ENCODE results near the gene PRRX1.

Gene PRRX1

GRCh38 chr1:170720661-170721060 is 56.7 kb downstream of the PRRX1 start:
- no peak for DNase-seq (ENCODE audit: low read depth)

- DNase-seq (ENCODE audit: low read depth) = no peak
Measured at GRCh38 chr1:170721621-170722020, 57.7 kb downstream of the PRRX1 start.

GRCh38 chr1:170723518-170723917 is 59.6 kb downstream of the PRRX1 start:
- DNase-seq (ENCODE audit: low read depth) = no peak

GRCh38 chr1:170725326-170725725 is 61.4 kb downstream of the PRRX1 start:
- no peak for DNase-seq (ENCODE audit: low read depth)

DNA sequence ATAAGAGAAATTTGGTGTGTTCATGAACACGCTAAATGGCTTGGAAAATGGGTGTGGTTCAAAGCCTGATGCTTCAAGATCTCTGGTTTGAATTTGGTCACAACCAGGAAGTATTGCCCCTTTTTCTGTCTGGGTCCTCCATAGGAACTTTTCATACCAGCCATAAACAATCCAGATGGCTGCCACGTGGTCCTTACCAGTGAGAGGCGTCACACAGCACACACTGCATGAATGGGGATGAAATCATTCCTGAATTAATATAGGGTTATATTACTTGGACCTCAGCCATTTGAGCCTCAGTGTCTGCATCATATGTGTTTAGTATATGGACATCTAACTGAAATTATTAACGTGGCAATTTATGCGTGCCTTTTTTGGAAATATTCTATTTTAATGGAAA is 64.0 kb downstream of the PRRX1 start:
- no peak for DNase-seq (ENCODE audit: low read depth)

DNA sequence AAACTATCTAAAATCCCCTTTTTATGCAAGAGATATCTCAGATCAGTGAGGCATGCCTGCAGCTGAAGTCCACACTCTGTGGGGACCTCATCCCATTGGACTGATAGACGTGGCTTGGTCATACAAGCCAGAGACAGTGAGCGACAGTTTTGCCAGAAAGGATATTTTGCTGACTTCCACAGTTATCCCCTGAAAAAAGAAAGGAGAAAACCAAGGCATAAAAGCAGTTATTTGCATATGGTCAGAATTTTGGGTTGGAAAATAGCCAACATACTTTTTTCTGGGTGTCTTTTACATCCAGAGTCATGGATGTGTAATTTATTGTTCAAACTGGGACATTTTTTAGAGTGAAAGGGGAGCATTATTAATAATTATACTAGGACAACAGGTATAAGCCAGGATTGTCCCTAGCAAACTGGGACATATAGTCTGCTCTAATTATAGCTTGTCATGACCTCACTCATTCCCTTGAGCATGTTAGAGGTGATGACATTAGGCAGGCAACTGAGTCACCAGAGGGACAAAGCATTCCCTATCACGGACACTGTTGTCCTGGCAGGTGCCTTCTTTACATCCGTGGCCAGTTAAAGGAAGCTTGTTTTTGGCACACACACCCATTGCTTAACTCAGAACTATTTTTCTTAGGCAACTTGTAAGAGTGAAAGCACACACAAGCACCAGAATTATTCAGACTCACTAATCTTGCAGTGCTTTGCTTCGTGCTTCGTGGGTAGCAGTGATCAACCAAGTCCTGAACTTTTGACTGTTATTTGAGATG is 65.5 kb downstream of the PRRX1 start:
- peak; percentile 59 for DNase-seq (ENCODE audit: low read depth)

DNA sequence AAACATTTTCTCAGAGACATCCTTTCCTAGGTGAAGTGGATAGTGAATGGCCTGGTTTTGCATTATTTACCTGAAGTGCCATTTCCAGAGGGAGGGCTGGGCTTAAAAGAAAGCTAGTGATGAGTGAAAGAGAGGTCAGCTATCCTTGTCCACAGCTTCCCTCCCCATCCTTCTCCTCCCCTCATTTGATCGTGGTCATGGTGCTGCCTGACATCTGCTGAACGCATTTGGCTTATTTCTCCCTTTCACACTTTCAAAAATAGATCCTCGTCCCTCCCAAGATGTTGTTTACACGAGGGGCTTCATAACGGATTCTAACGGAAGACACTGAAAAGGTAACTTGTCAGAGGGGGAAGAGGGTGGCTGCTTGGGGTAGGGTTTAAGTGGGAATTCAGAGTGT is 66.1 kb downstream of the PRRX1 start:
- DNase-seq (ENCODE audit: low read depth) = no peak

DNA sequence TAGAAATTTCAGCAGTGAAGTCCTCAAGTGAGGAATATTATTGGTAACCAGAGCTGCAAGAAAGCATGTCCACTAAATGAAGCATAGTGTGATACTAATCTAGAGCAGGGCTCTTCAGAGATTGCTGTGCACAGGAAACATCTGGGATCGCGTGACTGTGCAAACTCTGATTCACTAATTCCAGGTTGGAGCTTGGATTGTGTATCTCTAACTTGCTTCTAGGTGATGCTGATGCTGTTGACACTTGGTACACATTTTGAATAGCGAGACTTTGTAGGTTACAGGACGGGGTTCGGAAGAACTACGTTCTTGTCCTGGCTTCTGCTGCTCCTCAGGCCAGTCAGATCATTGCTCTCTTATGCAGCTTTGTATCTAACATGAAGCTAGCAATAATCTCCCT is 66.5 kb downstream of the PRRX1 start:
- DNase-seq (ENCODE audit: low read depth) = peak; percentile 70

- DNase-seq (ENCODE audit: low read depth) = peak; percentile 16
Measured at GRCh38 chr1:170731566-170732251, 67.8 kb downstream of the PRRX1 start.

DNA sequence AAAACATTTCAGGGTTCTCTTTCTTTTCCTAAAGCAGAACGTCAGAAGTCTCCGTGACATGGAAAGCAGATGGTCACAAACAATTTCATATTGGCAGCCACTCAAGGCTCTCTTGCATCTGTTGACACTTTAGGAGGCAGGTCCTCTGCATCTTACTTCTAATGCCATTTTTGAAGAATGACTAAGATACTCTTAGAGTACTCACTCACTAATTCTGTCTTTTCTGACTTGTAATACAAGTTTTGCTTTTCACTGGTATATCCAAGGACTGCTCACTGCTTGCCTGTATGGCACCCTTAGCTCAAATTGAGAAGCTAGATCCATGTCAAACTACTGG is 68.3 kb downstream of the PRRX1 start:
- DNase-seq (ENCODE audit: low read depth) = peak; percentile 85

- peak; percentile 81 for DNase-seq (ENCODE audit: low read depth)
Measured at GRCh38 chr1:170734412-170735175, 70.7 kb downstream of the PRRX1 start.

GRCh38 chr1:170735366-170736263 is 71.7 kb downstream of the PRRX1 start:
- no peak for DNase-seq (ENCODE audit: low read depth)

DNA sequence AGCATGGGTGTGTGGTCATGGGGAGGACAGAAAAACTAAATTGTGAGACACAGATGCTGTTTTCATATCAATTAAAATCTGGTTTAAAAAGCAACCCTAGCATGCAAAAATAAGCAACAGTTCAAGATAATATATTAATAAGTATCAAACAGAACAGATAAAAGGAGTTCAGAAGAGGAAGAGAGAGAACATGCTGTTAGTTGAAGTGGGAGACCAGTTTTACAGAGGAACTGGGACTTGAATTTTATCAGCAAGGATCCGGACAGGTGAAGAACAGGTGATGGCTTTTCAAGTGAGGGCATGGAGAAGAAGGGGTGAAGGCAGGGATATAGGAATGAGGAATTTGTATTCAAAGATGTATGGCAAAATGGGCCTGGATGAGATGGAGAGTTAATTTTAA is 75.9 kb downstream of the PRRX1 start:
- no peak for DNase-seq (ENCODE audit: low read depth)

GRCh38 chr1:170741678-170742077 is 77.7 kb downstream of the PRRX1 start:
- no peak for DNase-seq (ENCODE audit: low read depth)

GRCh38 chr1:170742600-170742999 is 78.7 kb downstream of the PRRX1 start:
- no peak for DNase-seq (ENCODE audit: low read depth)

DNA sequence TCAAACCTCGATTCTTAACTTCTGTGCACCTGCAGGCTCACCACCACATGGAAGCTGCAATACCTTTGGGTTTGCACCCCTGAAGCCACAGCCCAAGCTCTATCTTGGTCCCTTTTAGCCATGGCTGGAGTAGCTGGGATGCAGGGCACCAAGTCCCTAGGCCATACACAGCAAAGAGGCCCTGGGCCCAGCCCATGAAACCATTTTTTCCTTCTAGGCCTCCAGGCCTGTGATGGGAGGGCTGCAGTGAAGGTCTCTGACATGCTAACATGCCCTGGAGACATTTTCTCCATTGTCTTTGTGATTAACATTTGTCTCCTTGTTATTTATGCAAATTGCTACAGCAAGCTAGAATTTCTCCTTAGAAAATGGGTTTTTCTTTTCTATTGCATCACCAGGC is 79.2 kb downstream of the PRRX1 start:
- no peak for DNase-seq (ENCODE audit: low read depth)

GRCh38 chr1:170749549-170749948 is 85.6 kb downstream of the PRRX1 start:
- no peak for DNase-seq (ENCODE audit: low read depth)

- no peak for DNase-seq (ENCODE audit: low read depth)
Measured at GRCh38 chr1:170749959-170750358, 86.0 kb downstream of the PRRX1 start.

- DNase-seq (ENCODE audit: low read depth) = no peak
Measured at GRCh38 chr1:170755795-170756194, 91.9 kb downstream of the PRRX1 start.

DNA sequence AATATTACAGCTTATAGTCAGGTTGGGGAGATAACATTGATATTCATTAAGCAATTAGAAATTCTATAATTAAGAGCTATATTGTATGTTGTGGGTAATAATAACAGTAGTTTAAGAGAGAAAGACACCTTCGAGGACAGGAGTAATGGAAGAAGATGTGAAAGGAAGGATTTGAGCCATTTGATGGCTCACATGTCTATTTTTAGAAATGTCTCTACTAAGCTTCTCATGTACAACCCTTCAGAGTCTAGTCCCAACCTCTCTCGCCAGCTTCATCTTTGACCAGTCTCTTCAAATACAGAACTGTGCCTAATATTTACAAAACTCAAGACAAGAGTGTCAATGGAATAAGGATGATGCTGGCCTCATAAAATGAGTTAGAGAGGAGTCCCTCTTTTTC is 95.1 kb downstream of the PRRX1 start:
- no peak for DNase-seq (ENCODE audit: low read depth)

DNA sequence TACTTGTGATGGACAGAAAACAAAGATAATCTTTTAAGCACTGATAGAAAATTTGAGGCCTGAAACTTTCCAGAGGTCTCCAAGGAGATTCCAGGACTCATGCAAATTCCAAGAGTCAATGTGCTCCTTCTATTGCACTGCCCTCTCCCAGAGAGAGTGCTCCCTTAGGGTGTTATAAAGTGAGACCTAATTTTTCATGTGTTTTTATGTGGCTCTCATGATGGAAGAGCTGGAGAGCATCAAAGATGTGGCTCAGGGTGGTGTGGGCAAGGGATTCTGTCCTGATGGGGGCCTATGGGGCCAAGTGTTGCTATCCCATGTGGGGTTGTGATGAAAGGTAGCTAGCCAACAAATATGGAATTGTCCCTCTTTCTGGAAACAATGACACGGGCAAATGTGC is 101.3 kb downstream of the PRRX1 start:
- peak; percentile 4 for DNase-seq (ENCODE audit: low read depth)

DNA sequence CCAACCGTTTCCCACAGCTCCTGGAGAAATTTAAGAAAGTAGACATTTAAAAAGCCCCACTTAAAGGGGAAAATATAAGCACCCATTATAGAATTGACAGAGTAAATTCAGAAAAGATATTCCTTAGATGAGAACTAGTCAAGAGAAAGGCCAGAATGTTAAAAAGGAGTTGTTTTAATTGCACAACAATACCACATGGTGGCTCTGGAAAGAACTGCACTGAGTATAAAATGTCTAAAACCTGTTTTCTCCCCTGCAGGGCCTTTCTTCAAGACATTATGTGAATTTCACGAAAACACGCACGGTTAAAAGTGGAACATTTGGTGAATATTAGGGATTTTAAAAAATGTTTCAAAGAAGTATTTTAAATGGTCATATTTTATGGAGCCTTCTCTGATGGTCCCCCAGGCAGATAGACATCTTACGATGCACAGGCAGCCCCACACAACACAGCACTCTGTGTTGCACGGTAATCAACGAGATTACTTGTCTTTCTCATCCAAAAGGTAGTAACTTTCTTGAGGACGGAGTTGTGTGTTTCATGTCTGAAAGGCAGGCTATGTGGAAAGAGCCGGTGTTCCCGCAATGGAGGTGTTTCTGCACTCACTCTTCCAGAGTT is 101.9 kb downstream of the PRRX1 start:
- DNase-seq (ENCODE audit: low read depth) = peak; percentile 62
